NCI-H748 treated with DMSO at 0.1 percent for 48 hours (cell line): ENCODE measurements around the gene CES3.
"Not testable (repeated sequence)": the region's sequence is repeated elsewhere in the genome, so short reads cannot be mapped to it uniquely, and the experiment has no call there.

Experiments used
- DNase-seq: peaks from one replicate; lab custom pipeline; 2025; lab: John Stamatoyannopoulos, UW

The CES3 gene

DNA sequence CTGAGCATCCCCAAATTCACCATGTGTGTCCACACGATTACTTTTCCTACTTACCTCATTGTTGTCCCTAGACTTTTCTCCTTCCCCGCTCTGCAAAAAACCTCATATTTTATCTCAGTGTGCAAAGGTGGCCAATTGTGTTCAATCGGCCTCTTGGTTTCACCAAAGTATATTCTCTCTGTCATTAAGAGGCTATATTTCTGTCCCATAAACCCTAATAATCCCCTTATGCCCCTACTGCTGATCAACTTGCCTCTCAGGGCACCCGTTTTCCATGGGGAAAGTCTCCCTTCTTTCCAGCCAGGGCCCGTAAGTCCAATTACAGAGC, 14.1 kb upstream of the CES3 start:
- no peak for DNase-seq

GRCh38 chr16:66947302-66948065, 13.6 kb upstream of the CES3 start:
- DNase-seq = peak; percentile 58

DNA sequence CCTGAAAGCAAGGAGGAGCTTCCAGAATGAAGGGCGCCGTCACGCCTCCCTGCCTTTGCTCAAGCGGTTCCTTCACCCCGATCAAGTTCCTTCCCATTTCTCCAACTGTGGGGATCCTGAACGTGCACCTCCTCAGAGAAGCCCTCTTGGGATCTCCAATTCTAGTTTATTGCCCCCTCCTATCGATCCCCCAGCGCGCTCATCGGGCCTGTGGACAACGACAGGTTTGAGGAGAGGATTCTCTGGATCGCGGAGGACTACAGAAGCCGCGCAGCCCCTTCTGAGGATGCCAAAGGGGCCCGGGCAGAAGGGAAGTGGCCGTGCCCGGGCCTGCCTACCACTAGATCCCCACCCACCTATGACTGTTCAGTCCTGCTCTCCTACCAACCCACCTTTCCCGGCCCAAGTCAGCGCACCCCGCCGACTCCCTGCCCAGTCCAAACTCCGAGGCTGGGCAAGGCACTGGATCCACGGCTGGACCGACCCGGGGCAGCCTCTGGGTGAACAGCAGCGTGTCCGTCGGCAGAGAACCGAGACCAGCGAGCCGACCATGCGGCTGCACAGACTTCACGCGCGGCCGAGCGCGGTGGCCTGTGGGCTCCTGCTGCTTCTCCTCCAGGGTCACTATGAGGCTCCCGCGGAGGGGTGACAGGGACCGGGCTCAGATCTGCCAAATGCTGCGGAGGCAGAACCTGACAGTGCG, 12.8 kb upstream of the CES3 start:
- DNase-seq = no peak

GRCh38 chr16:66948837-66949225, 12.2 kb upstream of the CES3 start:
- no peak for DNase-seq

DNA sequence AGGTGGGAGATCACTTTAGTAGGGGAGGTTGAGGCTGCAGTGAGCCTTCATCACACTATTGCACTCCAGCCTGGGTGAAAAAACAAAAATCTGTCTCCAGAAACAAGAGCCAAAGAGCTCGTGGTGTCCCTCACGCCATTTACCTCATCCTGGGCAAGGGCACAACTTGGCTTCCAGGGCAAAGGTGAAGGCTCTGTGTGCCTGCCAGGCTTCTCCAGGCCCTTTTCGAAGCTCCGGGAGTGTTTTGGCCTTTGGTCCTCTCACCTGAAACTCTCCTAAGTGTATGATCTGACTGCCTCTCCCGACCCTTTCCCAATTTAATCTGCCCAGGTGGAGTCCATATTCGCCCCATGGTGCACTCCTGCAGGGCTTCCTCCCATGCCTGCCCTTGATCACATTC, 11.6 kb upstream of the CES3 start:
- DNase-seq = no peak

DNA sequence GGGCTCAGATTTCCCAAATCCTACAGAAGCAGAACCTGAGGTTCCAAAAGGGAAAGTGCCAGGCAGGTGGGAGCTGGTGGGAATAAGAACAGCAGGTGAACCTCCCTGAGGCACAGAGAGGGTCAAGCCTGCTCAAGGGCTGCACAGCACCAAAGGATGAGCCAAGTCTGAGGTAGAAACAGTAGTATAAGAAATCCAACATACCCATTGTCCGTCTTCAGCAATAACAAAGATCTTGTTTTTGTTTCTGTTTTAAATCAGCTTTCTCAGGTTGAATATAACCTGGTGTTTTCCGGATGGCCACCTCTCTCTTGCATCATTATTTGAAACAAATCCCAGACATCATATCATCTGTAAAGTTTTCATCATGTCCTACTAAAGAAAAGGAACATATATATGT, 10.6 kb upstream of the CES3 start:
- no peak for DNase-seq

DNA sequence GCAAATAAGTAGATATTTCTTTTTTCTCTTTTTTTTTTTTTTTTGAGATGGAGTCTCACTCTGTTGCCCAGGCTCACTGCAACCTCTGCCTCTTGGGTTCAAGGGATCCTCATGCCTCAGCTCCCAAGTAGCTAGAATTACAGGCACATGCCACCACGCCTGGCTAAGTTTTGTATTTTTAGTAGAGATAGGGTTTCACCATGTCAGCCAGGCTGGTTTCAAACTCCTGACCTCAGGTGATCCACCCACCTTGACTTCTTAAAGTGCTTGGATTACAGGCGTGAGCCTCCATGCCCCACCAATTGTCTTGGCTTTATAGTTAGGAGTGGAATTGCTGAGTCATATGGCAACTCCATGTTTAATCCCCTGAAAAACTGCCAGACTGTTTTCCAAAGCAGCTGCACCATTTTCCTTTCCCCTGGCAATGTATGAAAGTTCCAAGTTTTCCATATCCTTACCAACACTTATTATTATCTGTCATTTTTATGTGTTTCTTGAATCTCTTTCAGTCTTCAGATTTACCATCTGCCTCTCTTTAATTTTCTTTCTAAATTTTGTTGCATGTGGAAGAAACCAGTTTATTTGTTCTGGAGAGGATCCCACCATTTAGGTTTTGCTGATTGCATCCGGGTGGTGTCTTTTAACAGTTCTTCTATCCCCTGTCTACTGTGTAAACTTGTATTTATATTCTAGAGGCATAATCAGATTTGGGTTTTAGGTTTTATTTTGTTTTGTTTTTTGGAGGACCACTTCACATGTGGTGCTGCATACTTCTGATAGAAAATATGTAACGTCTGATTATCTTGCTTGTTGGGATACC, 9.9 kb upstream of the CES3 start:
- DNase-seq = no peak

DNA sequence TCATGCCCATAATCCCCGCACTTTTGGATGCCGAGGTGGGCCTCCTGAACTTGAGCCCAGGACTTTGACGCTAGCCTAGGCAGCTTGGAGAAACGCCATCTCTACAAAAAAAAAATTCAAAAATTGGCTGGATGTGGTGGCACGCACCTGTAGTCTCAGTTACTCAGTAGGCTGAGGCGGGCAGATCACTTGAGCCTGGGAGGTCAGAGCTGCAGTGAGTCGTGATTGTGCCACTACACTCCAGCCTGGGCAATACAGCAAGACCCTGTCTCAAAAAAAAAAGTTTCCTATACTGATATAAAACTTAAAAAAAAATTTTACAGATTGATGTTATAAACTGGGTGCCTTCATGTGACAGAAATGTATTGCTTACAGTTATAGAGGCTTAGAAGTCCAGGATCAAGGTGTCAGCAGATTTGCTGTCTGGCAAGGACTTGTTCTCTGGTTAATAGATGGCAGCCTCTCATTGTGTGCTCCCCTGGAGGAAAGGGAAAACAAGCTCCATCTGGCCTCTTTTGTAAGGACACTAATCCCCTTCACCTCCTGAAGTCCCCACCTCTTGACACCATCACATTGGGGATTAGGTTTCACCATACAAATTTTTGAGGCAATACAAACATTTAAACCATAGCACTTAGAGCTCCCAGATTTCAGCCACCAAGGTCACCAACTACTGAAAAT, 8.5 kb upstream of the CES3 start:
- DNase-seq = no peak

- DNase-seq = no peak
Observed at GRCh38 chr16:66953462-66954096, 7.5 kb upstream of the CES3 start.

DNA sequence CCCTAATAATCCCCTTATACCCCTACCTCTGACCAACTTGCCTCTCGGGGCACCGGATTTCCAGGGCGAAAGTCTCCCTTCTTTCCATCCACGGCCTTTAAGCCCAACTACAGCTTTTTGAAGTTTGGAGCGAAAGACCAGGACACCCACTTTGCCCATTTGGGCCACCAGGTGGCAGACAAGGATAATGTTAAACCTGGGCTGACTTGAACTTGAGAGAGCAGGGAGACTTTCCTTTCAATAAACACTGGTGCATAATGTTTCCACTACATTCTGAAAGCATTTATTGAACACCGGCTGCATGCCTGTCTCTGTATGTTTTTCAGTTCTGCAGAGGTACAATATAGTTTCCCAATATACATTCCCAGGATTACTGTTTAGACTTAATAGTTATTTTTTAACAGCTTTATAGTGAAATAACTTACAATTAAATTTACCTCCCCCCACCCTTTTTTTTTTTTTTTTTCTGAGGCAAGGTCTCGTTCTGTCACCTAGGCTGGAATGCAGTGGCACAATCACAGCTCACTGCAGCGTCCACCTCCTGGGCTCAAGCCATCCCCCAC, 6.9 kb upstream of the CES3 start:
- DNase-seq = peak; percentile 43

DNA sequence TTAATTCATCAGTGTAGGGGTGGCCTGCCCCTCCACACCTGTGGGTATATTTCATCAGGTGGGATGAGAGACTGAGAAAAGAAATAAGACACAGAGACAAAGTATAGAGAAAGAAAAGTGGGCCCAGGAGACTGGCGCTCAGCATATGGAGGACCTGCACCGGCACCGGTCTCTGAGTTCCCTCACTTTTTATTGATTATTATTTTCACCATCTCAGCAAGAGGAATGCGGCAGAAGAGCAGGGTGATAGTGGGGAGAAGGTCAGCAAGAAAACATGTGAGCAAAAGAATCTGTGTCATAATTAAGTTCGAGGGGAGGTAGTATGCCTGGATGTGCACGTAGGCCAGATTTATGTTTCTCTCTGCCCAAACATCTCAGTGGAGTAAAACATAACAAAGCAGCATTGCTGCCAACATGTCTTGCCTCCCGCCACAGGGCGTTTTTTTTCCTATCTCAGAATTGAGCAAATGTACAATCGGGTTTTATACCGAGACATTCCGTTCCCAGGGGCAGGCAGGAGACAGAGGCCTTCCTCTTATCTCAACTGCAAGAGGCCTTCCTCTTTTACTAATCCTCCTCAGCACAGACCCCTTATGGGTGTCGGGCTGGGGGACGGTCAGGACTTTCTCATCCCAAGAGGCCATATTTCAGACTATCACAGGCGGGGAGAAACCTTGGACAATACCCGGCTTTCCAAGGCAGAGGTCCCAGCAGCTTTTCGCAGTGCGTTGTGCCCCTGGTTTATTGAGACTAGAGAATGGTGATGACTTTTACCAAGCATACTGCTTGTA, 5.5 kb upstream of the CES3 start:
- DNase-seq = not testable (repeated sequence)

GRCh38 chr16:66956154-66956457, 5.0 kb upstream of the CES3 start:
- not testable (repeated sequence) for DNase-seq

- no peak for DNase-seq
Observed at GRCh38 chr16:66958857-66959703, 2.0 kb upstream of the CES3 start.

DNA sequence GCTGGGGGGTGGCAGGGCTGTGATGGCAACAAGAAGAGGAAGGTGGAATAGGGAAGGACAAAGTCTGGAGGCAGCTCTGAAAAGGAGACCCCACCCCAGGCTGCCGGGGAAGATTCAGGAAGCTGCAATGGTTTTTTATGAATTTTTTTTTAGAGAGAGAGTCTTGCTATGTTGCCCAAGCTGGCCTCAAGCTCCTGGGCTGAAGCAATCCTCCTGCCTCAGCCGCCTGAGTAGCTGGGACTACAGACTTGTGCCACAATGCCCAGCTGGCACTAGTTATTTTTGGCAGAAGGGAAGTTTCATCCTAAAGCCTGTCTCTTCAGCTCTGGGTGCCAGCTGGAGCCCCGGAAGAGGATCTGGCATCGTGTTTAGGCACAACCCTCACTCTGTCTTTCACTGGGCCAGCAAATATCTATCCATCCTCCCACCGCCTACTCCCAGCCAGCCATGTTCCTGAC, 1.3 kb upstream of the CES3 start:
- no peak for DNase-seq

DNA sequence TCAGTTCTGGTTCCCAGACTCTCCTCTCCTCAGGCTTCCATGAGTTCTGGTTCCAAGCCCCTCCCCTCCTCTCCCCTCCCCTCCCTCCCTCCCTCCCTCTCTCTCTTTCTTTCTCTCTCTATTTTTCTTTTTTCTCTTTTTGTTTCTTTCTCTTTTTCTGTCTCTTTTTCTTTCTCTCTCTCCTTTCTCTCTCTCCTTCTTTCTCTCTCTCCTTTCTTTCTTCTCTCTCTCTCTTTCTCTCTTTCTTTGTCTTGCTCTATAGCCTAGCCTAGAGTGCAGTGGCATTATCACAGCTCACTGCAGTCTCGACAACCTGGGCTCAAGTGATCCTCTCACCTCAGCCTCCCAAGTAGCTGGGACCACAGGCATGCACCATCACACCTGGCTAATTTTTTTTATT, 796 bp upstream of the CES3 start:
- no peak for DNase-seq

DNA sequence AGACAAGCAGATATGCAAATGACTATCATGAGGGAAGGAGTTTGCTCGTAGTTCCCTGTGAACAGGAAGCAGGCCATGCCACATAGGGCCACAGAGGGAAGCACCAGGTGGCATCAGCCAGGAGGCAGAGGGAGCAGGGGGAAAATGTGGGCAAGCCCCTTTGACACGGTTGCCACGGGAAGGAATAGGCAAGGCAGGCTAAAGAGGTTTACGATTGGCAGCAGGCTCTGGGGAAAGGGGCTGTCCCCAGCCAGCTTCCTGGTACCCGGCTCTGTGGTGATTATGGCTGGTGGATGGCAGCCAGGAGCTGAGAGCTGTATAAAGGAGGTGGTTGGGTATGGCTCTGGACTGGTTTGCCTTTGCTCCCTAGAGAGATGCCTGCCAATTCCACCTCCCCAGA, 848 bp downstream of the CES3 start:
- DNase-seq = no peak

- no peak for DNase-seq
Observed at GRCh38 chr16:66964049-66964448, 3.0 kb downstream of the CES3 start.

DNA sequence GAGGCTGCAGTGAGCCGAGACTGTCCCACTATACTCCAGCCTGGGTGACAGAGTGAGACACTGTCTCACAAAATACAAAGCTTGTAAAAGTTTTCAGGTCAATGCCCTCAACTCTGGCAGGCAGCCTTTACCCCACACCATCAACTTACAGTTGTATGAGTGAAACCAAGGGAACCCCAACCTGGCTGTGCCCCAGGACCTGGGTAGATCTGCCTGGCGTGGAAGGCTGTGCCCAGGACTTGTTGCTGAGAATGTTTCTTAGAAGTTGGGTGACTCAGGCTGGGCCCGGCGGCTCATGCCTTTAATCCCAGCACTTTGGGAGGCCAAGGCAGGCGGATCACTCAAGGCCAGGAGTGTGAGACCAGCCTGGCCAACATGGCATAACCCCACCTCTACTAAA, 7.8 kb downstream of the CES3 start:
- DNase-seq = no peak

DNA sequence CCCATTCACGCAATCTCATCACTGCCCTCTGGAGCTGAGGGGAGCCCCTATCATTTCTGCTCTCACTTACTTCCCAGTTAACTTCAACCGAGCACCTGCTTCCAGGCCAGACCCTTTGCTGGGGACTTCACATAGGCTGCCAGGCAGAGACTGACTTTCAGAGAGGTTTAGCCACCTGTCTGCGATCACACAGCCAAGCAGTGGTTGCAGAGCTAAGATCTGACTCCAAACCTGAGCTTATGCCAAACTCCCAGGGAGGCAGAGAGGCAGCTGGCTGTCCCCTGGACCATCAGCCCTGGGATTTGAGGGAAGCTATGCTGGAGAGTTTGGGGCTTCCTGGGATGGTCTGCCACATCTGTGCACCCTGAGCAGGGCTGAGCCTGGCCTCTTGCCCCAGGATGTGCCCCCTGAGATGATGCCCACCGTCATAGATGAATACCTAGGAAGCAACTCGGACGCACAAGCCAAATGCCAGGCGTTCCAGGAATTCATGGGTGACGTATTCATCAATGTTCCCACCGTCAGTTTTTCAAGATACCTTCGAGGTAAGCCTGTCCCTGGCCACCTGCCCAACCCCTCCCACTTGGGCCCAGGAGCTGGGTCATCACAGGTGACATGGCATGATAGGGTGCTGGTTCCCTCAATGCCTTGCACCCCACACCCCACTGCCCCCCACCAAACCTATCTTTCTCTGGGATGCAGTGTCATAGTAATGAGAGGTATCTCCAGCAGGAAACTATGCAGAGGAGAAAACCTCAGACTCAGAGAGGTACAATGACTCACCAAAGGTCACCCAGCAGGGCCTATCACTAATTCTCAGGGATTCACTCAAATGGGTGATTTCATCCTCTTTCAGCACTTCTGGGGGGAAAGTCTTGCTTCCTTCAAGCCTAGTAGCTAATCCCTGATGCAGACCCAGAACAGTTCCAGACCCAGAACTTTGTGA, 10.0 kb downstream of the CES3 start:
- DNase-seq = no peak
